Endothelial cell of umbilical vein (primary cell): ENCODE data around the gene UIMC1. TPM values are rescaled to one million over a fixed set of nuclear protein-coding genes. Genes with fewer than 3 reads are reported as not detected.

Experiments
- BruUV-seq: library from RNA; stranded (reverse); fragments of 400-500 nt; replicated peaks from 2 replicates; lab custom pipeline; 2021; lab: Mats Ljungman, UMichigan
- CTCF ChIA-PET: fragments of 300-600, 350-600 bp; sonication (Branson Sonifier 250); formaldehyde crosslinking; loops from one replicate; lab custom pipeline; 2021; ENCODE audit warnings: antibody characterized with exemption, inconsistent platforms; lab: Charles Lee
- POLR2A ChIA-PET: fragments of 300-600, 350-600 bp; sonication (Branson Sonifier 250); formaldehyde crosslinking; loops from one replicate; lab custom pipeline; 2021; ENCODE audit warnings: antibody characterized with exemption, inconsistent platforms; lab: Charles Lee
- DNase-seq: peaks from one replicate; pipeline ENCODE4 v3.0.0-alpha.2; 2011; ENCODE audit warnings: low read depth, low spot score
- FAIRE-seq: peaks from 2 replicates; lab custom pipeline; 2011; peaks lifted over from hg19 to GRCh38; lab: Jason Lieb, UNC
- H2AFZ ChIP-seq: 2 replicates; pipeline ENCODE4 v1.6.0; 2012; ENCODE audit warnings: low read depth, low read length, control low read depth, inconsistent platforms
- H3K27ac ChIP-seq: 2 replicates; pipeline ENCODE4 v1.5.1; 2011; ENCODE audit warnings: low read depth, mild to moderate bottlenecking, control low read depth, low read length, moderate library complexity; ENCODE audit not compliant: insufficient read depth
- H3K27me3 ChIP-seq, 2 experiments: 2 replicates each; pipeline versions ENCODE4 v1.6.0 to v1.6.1; 2011; ENCODE audit warnings: low read length in 2 of 2, mixed read lengths in 1 of 2; ENCODE audit not compliant: control insufficient read depth in 2 of 2, insufficient read depth in 2 of 2
- H3K36me3 ChIP-seq, 2 experiments: 2 replicates in 1 of 2; 3 replicates in 1 of 2; pipeline ENCODE4 v1.5.1; 2011; ENCODE audit warnings: low read length in 2 of 2, mild to moderate bottlenecking in 1 of 2, moderate library complexity in 1 of 2; ENCODE audit not compliant: control insufficient read depth in 2 of 2, insufficient read depth in 2 of 2; ENCODE audit errors: extremely low read depth in 1 of 2
- H3K4me1 ChIP-seq: 3 replicates; pipeline ENCODE4 v1.5.1; 2011; ENCODE audit warnings: mild to moderate bottlenecking, low read length; ENCODE audit not compliant: control insufficient read depth, insufficient read depth; ENCODE audit errors: extremely low read depth
- H3K4me2 ChIP-seq: 2 replicates; pipeline ENCODE4 v1.6.1; 2011; ENCODE audit warnings: low read length, control low read depth, mixed read lengths; ENCODE audit not compliant: insufficient read depth
- H3K4me3 ChIP-seq, 3 experiments: fragments of 200-600 bp in 1 of 3; sonication (generic), shearing (Covaris generic) in 1 of 3; replicated peaks in 1 of 3; 2 replicates each; pipeline ENCODE4 v1.5.1; 2011 to 2016; ENCODE audit warnings: control low read depth in 3 of 3, low read length in 3 of 3, mild to moderate bottlenecking in 2 of 3, inconsistent platforms in 1 of 3, low read depth in 1 of 3, moderate library complexity in 1 of 3; ENCODE audit not compliant: insufficient read depth in 1 of 3
- H3K79me2 ChIP-seq: 2 replicates; pipeline ENCODE4 v1.6.0; 2012; ENCODE audit warnings: low read length, inconsistent platforms; ENCODE audit not compliant: control insufficient read depth, insufficient read depth
- H3K9ac ChIP-seq: replicated peaks from 2 replicates; pipeline ENCODE3; 2011; ENCODE audit warnings: low read length, control low read depth; ENCODE audit not compliant: insufficient read depth; ENCODE audit errors: extremely low read depth
- H3K9me1 ChIP-seq: replicated peaks from 3 replicates; pipeline ENCODE4 v1.6.0; 2011; ENCODE audit warnings: mild to moderate bottlenecking, low read length; ENCODE audit not compliant: control insufficient read depth, insufficient read depth; ENCODE audit errors: extremely low read depth
- H3K9me3 ChIP-seq: replicated peaks from 2 replicates; pipeline ENCODE4 v1.5.1; 2012; ENCODE audit warnings: low read length, inconsistent platforms; ENCODE audit not compliant: control insufficient read depth, insufficient read depth
- H4K20me1 ChIP-seq: replicated peaks from 2 replicates; pipeline ENCODE3; 2011; ENCODE audit warnings: mild to moderate bottlenecking, low read length; ENCODE audit not compliant: control insufficient read depth, insufficient read depth; ENCODE audit errors: extremely low read depth
- EZH2 ChIP-seq: IDR thresholded peaks from 2 replicates; pipeline ENCODE4 v1.6.1; 2012; ENCODE audit warnings: borderline replicate concordance, low read depth, mild to moderate bottlenecking, moderate library complexity, low read length, inconsistent platforms; ENCODE audit not compliant: severe bottlenecking
- FOS ChIP-seq: IDR thresholded peaks from 2 replicates; pipeline ENCODE4 v1.6.1; 2011; ENCODE audit warnings: mild to moderate bottlenecking, low read length, moderate library complexity, borderline replicate concordance; ENCODE audit not compliant: insufficient read depth
- GATA2 ChIP-seq: IDR thresholded peaks from 2 replicates; pipeline ENCODE4 v1.7.0; 2011; ENCODE audit warnings: low read depth, mild to moderate bottlenecking, moderate library complexity, mixed read lengths, low read length; ENCODE audit not compliant: insufficient read length, insufficient read depth
- JUN ChIP-seq: IDR thresholded peaks from 2 replicates; pipeline ENCODE4 v1.6.1; 2011; ENCODE audit warnings: borderline replicate concordance, low read depth; ENCODE audit not compliant: insufficient read length, insufficient read depth
- MAX ChIP-seq: IDR thresholded peaks from 2 replicates; pipeline ENCODE4 v1.6.1; 2011; ENCODE audit not compliant: insufficient read depth, insufficient read length
- MYC ChIP-seq: IDR thresholded peaks from one replicate; pipeline ENCODE4 v1.6.1; 2011; ENCODE audit warnings: mild to moderate bottlenecking, low read depth, low read length
- dilution Hi-C: fragments of 300-500 bp; cut with MboI; formaldehyde crosslinking; loops from one replicate; pipeline ENCODE4 v1.15.0; 2019; ENCODE audit warnings: low sequenced_read_pairs; ENCODE audit not compliant: extremely low pct_ligation_motif_present
- intact Hi-C: fragments of 100-400 bp; cut with micrococcal nuclease; formaldehyde crosslinking; loops from one replicate; pipeline ENCODE4 v1.10.0; 2022
- polyA plus RNA-seq, 4 experiments: library from polyadenylated mRNA; depleted of rRNA in 3 of 4; stranded (reverse) in 3 of 4; unstranded in 1 of 4; fragments of >200 nt; gene quantifications; 2 replicates each; pipeline versions ENCODE4 v1.2.1 to v1.2.3, GENCODE V29; 2011 to 2012; ENCODE audit warnings: missing spikeins in 1 of 4
- total RNA-seq: library from RNA; stranded (reverse); gene quantifications from 2 replicates; pipeline ENCODE4 v1.2.3, GENCODE V29; 2021

Gene UIMC1
- total and polyA plus RNA-seq, 2 donors (not counting 3 experiments of a cell fraction or from before 2014, with no cell fraction given) = 17.2 to 60.1 TPM

GRCh38 chr5:176902911-176903664 is 103.5 kb downstream of the UIMC1 start:
- dilution Hi-C loops (no loop called here), intact Hi-C loops (no loop called here)
- CTCF ChIA-PET = interaction anchor here (7.3 kb wide), 1 partner anchor 243 kb away, joined by 42 read pairs; no protein-coding TSS in a partner anchor
- Histone ChIP-seq H3K9me3 (no peaks in the 10 kb centered on the region), H3K4me2 (no peak overlapping the region), H3K27me3 (no peaks in the 10 kb centered on the region), H3K4me1 (peaks cover 11% of the 10 kb centered on the region), H3K9me1 (no peaks in the 10 kb centered on the region), H3K36me3 (peaks cover 24 to 40% of the 10 kb centered on the region in 2 experiments), H2AFZ (no peak overlapping the region), H3K4me3 (no peak overlapping the region), H3K27ac (no peak overlapping the region), H3K79me2 (no peaks in the 10 kb centered on the region), H4K20me1 (no peaks in the 10 kb centered on the region), H3K9ac (no peak overlapping the region)
- BruUV-seq = no TSS peak
- FAIRE-seq (no peak), DNase-seq (no peak)
- TF ChIP-seq FOS (no peak), EZH2 (no peak), JUN (no peak), MAX (no peak), MYC (no peak), GATA2 (no peak)
- POLR2A ChIA-PET = no interaction called here
